Fibroblast of mammary gland (primary cell): ENCODE measurements around the gene CNOT9.
"Not testable (repeated sequence)": the region's sequence is repeated elsewhere in the genome, so short reads cannot be mapped to it uniquely, and the experiment has no call there.

ENCODE experiments used
- DNase-seq: peaks from one replicate; pipeline ENCODE4 v3.0.0-alpha.2; 2010; ENCODE audit warnings: low read depth
- H3K4me3 ChIP-seq: 2 replicates; pipeline ENCODE4 v1.5.1; 2011; ENCODE audit warnings: low read depth, mild to moderate bottlenecking, low read length, moderate library complexity; ENCODE audit not compliant: control insufficient read depth
- CTCF ChIP-seq: conservative IDR thresholded peaks from 2 replicates; pipeline ENCODE4 v1.5.1; 2011; ENCODE audit warnings: low read depth, low read length, inconsistent platforms; ENCODE audit not compliant: control insufficient read depth, insufficient read depth

Gene CNOT9

GRCh38 chr2:218540015-218540414 is 28.6 kb upstream of the CNOT9 start:
- DNase-seq, result peak; percentile 15
- no peak overlapping the region for H3K4me3 ChIP-seq
- no peak for TF ChIP-seq CTCF

- TF ChIP-seq CTCF, result no peak
- DNase-seq, result no peak
- no peak overlapping the region for H3K4me3 ChIP-seq
Measured at GRCh38 chr2:218546012-218546411, 22.6 kb upstream of the CNOT9 start.

- no peak for TF ChIP-seq CTCF
- DNase-seq, result no peak
Measured at GRCh38 chr2:218547511-218547910, 21.1 kb upstream of the CNOT9 start.

GRCh38 chr2:218547978-218548377 is 20.7 kb upstream of the CNOT9 start:
- H3K4me3 ChIP-seq, result no peak overlapping the region
- no peak for TF ChIP-seq CTCF
- no peak for DNase-seq

More at GRCh38 chr2:218547511-218547910, 21.1 kb upstream of the CNOT9 start:
- H3K4me3 ChIP-seq, result no peak overlapping the region

GRCh38 chr2:218554225-218554624 is 14.4 kb upstream of the CNOT9 start:
- not testable (repeated sequence) for H3K4me3 ChIP-seq, DNase-seq

GRCh38 chr2:218555527-218555926 is 13.1 kb upstream of the CNOT9 start:
- DNase-seq, result no peak
- no peak overlapping the region for H3K4me3 ChIP-seq
- TF ChIP-seq CTCF, result no peak

GRCh38 chr2:218557941-218558340 is 10.7 kb upstream of the CNOT9 start:
- no peak for DNase-seq
- H3K4me3 ChIP-seq, result no peak overlapping the region
- no peak for TF ChIP-seq CTCF
